Pons (tissue), 1 donor: ENCODE measurements around the gene PITPNB.

Source experiments
- DNase-seq: peaks from one replicate; pipeline ENCODE4 v3.0.0-alpha.2; 2016; ENCODE audit warnings: low spot score

The PITPNB gene

GRCh38 chr22:27919222-27919941 is at the start of gene PITPNB:
TSS of gene PITPNB (minus strand) at chr22:27919256. CDS start at chr22:27919191, 65 bp downstream.
- peak; percentile 96 for DNase-seq

GRCh38 chr22:27966168-27967064 is 47.4 kb upstream of the PITPNB start:
- DNase-seq = no peak

GRCh38 chr22:27962268-27963044 is 43.4 kb upstream of the PITPNB start:
- DNase-seq = peak; percentile 33

GRCh38 chr22:27961680-27962079 is 42.6 kb upstream of the PITPNB start:
- DNase-seq = no peak

GRCh38 chr22:27961182-27961581 is 42.1 kb upstream of the PITPNB start:
- no peak for DNase-seq

GRCh38 chr22:27959335-27960090 is 40.5 kb upstream of the PITPNB start:
- DNase-seq = no peak

GRCh38 chr22:27952779-27953178 is 33.7 kb upstream of the PITPNB start:
- no peak for DNase-seq

GRCh38 chr22:27952091-27952490 is 33.0 kb upstream of the PITPNB start:
- no peak for DNase-seq

GRCh38 chr22:27949421-27949820 is 30.4 kb upstream of the PITPNB start:
- no peak for DNase-seq

GRCh38 chr22:27948569-27948968 is 29.5 kb upstream of the PITPNB start:
- no peak for DNase-seq

- no peak for DNase-seq
Observed at GRCh38 chr22:27947448-27947847, 28.4 kb upstream of the PITPNB start.

GRCh38 chr22:27941143-27941542 is 22.1 kb upstream of the PITPNB start:
- DNase-seq = no peak

GRCh38 chr22:27937453-27937852 is 18.4 kb upstream of the PITPNB start:
- no peak for DNase-seq

GRCh38 chr22:27935897-27936296 is 16.8 kb upstream of the PITPNB start:
- no peak for DNase-seq

- DNase-seq = no peak
Observed at GRCh38 chr22:27934069-27934468, 15.0 kb upstream of the PITPNB start.

GRCh38 chr22:27933186-27933983 is 14.3 kb upstream of the PITPNB start:
- no peak for DNase-seq

- DNase-seq = no peak
Observed at GRCh38 chr22:27930331-27931060, 11.4 kb upstream of the PITPNB start.

GRCh38 chr22:27927608-27928007 is 8.6 kb upstream of the PITPNB start:
- no peak for DNase-seq

- no peak for DNase-seq
Observed at GRCh38 chr22:27925331-27925730, 6.3 kb upstream of the PITPNB start.
